ES-I3 (cell line): ENCODE data around the gene TTC28.
"Not testable (repeated sequence)": the region's sequence is repeated elsewhere in the genome, so short reads cannot be mapped to it uniquely, and the experiment has no call there.

Experiments used
- H3K36me3 ChIP-seq: 2 replicates; pipeline ENCODE4 v1.6.1; 2013; ENCODE audit warnings: mild to moderate bottlenecking, low read length, control low read depth, moderate library complexity; ENCODE audit not compliant: insufficient read depth
- H3K4me1 ChIP-seq: 2 replicates; pipeline ENCODE4 v1.6.1; 2013; ENCODE audit warnings: mild to moderate bottlenecking, control low read depth, low read length; ENCODE audit not compliant: insufficient read depth
- H3K9ac ChIP-seq: 2 replicates; pipeline ENCODE4 v1.6.1; 2013; ENCODE audit warnings: low read depth, mild to moderate bottlenecking, low read length, moderate library complexity
- H3K9me3 ChIP-seq: 2 replicates; pipeline ENCODE4 v1.6.1; 2013; ENCODE audit warnings: mild to moderate bottlenecking, low read length, moderate library complexity; ENCODE audit not compliant: control insufficient read depth, insufficient read depth

Gene TTC28

GRCh38 chr22:28679611-28680287 lies at the start of gene TTC28:
Gene TTC28 (minus strand): TSS chr22:28679840. CDS start chr22:28679723, 117 bp downstream.
- H3K4me1 ChIP-seq, H3K9me3 ChIP-seq, H3K36me3 ChIP-seq: not testable (repeated sequence)
- peak within 1 kb of the TSS; percentile 79 for H3K9ac ChIP-seq

GRCh38 chr22:28728621-28729313 lies 49.1 kb upstream of the TTC28 start:
- Histone ChIP-seq H3K36me3 (peaks cover 4% of the 10 kb centered on the region; the same call in 1 of the 2 replicates), H3K9ac (no peak overlapping the region), H3K4me1 (0 out of 2 replicates have a peak, but pooled peaks cover 1% of the 10 kb centered on the region), H3K9me3 (no peaks in the 10 kb centered on the region)

- H3K9ac ChIP-seq, result no peak overlapping the region
- peaks cover under 1% of the 10 kb centered on the region; the same call in 1 of the 2 replicates for H3K36me3 ChIP-seq
- no peaks in the 10 kb centered on the region for H3K9me3 ChIP-seq
- no peaks in the 10 kb centered on the region for H3K4me1 ChIP-seq
Measured at GRCh38 chr22:28728002-28728401, 48.4 kb upstream of the TTC28 start.

GRCh38 chr22:28718044-28718443 lies 38.4 kb upstream of the TTC28 start:
- Histone ChIP-seq H3K4me1 (no peaks in the 10 kb centered on the region), H3K9me3 (no peaks in the 10 kb centered on the region), H3K36me3 (no peaks in the 10 kb centered on the region; the same call in 1 of the 2 replicates), H3K9ac (no peak overlapping the region)

- Histone ChIP-seq H3K36me3 (no peaks in the 10 kb centered on the region; the same call in 1 of the 2 replicates), H3K4me1 (peaks cover 6% of the 10 kb centered on the region), H3K9me3 (no peaks in the 10 kb centered on the region), H3K9ac (no peak overlapping the region)
Measured at GRCh38 chr22:28716686-28717085, 37.0 kb upstream of the TTC28 start.

GRCh38 chr22:28715611-28716010 lies 36.0 kb upstream of the TTC28 start:
- peaks cover 4% of the 10 kb centered on the region; the same call in 1 of the 2 replicates for H3K36me3 ChIP-seq
- peaks cover 6% of the 10 kb centered on the region for H3K4me1 ChIP-seq
- no peak overlapping the region for H3K9ac ChIP-seq
- no peaks in the 10 kb centered on the region for H3K9me3 ChIP-seq

- Histone ChIP-seq H3K9me3 (no peaks in the 10 kb centered on the region), H3K36me3 (peaks cover 6% of the 10 kb centered on the region; the same call in 1 of the 2 replicates), H3K9ac (no peak overlapping the region), H3K4me1 (peaks cover 6% of the 10 kb centered on the region)
Measured at GRCh38 chr22:28714043-28714628, 34.5 kb upstream of the TTC28 start.

- peaks cover 6% of the 10 kb centered on the region for H3K4me1 ChIP-seq
- no peak overlapping the region for H3K9ac ChIP-seq
- no peaks in the 10 kb centered on the region for H3K9me3 ChIP-seq
- H3K36me3 ChIP-seq, result peaks cover 6% of the 10 kb centered on the region; the same call in 1 of the 2 replicates
Measured at GRCh38 chr22:28711820-28712777, 32.5 kb upstream of the TTC28 start.

GRCh38 chr22:28711341-28711740 lies 31.7 kb upstream of the TTC28 start:
- no peaks in the 10 kb centered on the region for H3K9me3 ChIP-seq
- H3K4me1 ChIP-seq, result peaks cover 6% of the 10 kb centered on the region
- H3K9ac ChIP-seq, result no peak overlapping the region
- peaks cover 6% of the 10 kb centered on the region; the same call in 1 of the 2 replicates for H3K36me3 ChIP-seq

GRCh38 chr22:28710576-28711191 lies 31.0 kb upstream of the TTC28 start:
- no peak overlapping the region for H3K9ac ChIP-seq
- H3K9me3 ChIP-seq, result no peaks in the 10 kb centered on the region
- H3K36me3 ChIP-seq, result peaks cover 6% of the 10 kb centered on the region; the same call in 1 of the 2 replicates
- H3K4me1 ChIP-seq, result peaks cover 6% of the 10 kb centered on the region

- Histone ChIP-seq H3K9ac (no peak overlapping the region), H3K36me3 (peaks cover 6% of the 10 kb centered on the region; the same call in 1 of the 2 replicates), H3K9me3 (no peaks in the 10 kb centered on the region), H3K4me1 (peaks cover 6% of the 10 kb centered on the region)
Measured at GRCh38 chr22:28710107-28710506, 30.5 kb upstream of the TTC28 start.

GRCh38 chr22:28706845-28707244 lies 27.2 kb upstream of the TTC28 start:
- Histone ChIP-seq H3K4me1 (peaks cover 2% of the 10 kb centered on the region), H3K9me3 (no peaks in the 10 kb centered on the region), H3K36me3 (peaks cover 10% of the 10 kb centered on the region; the same call in 1 of the 2 replicates), H3K9ac (no peak overlapping the region)

- Histone ChIP-seq H3K36me3 (peaks cover 4% of the 10 kb centered on the region), H3K9ac (no peak overlapping the region), H3K9me3 (no peaks in the 10 kb centered on the region), H3K4me1 (no peaks in the 10 kb centered on the region)
Measured at GRCh38 chr22:28703436-28703835, 23.8 kb upstream of the TTC28 start.
